ENCODE measurements around the gene HTR5A.
"Not testable (repeated sequence)": the region's sequence is repeated elsewhere in the genome, so short reads cannot be mapped to it uniquely, and the experiment has no call there.

HTR5A gene

GRCh38 chr7:155069992-155070751, at the start of gene HTR5A:
TSS of gene HTR5A (plus strand) at chr7:155070324. CDS start at chr7:155070900, 576 bp downstream.
- H3K4me3 ChIP-seq (ENCODE audit: low read depth, low read length), result no peak within 1 kb of the TSS
- no peaks in the 10 kb centered on the region for H3K4me1 ChIP-seq (ENCODE audit: control insufficient read depth, insufficient read depth, low read length, unreplicated experiment)
- H3K36me3 ChIP-seq (ENCODE audit: insufficient read depth, low read length), result no peaks in the 10 kb centered on the region
- H3K27me3 ChIP-seq (ENCODE audit: insufficient read depth, low read length), result peaks cover 33% of the 10 kb centered on the region
- no peaks in the 10 kb centered on the region for H3K79me2 ChIP-seq (ENCODE audit: control insufficient read depth, insufficient read depth, low read length, unreplicated experiment)
- no peak within 1 kb of the TSS for H2AFZ ChIP-seq (ENCODE audit: low read length, unreplicated experiment)
- no peak within 1 kb of the TSS for H3K27ac ChIP-seq (ENCODE audit: low read depth, low read length)

DNA sequence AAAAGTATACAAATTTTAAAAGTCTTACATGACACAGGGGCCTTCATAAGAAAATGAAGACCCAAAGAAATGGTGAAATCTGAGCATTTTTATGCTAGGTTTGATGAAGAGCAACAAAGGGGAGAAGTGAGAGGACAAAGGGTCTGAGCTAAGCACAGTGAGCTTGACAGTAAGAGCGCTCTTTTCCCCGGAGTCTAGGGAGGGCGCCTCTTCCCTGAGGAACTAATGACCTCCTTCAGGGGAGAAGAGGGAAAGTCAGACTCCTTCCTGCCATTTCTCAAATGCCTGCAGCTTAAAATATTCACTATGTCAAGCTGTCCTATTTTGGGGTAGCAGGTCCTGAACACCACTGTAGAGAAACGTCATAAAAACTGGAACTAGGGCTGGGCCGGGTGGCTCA, 49.1 kb upstream of the HTR5A start:
- Histone ChIP-seq H3K4me1 (ENCODE audit: control insufficient read depth, insufficient read depth, low read length, unreplicated experiment) (no peaks in the 10 kb centered on the region), H3K4me3 (ENCODE audit: low read depth, low read length) (no peak overlapping the region), H3K27me3 (ENCODE audit: insufficient read depth, low read length) (peaks cover 11% of the 10 kb centered on the region), H2AFZ (ENCODE audit: low read length, unreplicated experiment) (no peak overlapping the region), H3K36me3 (ENCODE audit: insufficient read depth, low read length) (no peaks in the 10 kb centered on the region), H3K27ac (ENCODE audit: low read depth, low read length) (no peak overlapping the region), H3K79me2 (ENCODE audit: control insufficient read depth, insufficient read depth, low read length, unreplicated experiment) (no peaks in the 10 kb centered on the region)

DNA sequence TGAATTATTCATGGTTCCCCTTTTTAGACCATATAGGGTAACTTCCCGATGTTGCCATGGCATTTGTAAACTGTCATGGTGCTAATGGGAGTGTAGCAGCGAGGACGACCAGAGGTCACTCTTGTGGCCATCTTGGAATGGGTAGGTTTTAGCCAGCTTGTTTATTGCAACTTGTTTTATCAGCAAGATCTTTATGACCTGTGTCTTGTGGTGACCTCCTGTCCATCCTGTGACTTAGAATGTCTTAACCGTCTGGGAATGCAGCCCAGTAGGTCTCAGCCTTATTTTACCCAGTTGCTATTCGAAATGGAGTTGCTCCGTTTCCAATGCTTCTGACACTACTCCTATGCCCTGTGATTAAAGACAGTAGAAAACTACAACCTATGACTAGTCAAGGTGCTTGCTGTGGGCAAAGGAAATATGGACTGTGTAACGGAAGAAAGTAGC, 48.4 kb upstream of the HTR5A start:
- peaks cover 11% of the 10 kb centered on the region for H3K27me3 ChIP-seq (ENCODE audit: insufficient read depth, low read length)
- no peak overlapping the region for H3K27ac ChIP-seq (ENCODE audit: low read depth, low read length)
- H2AFZ ChIP-seq (ENCODE audit: low read length, unreplicated experiment), result no peak overlapping the region
- no peaks in the 10 kb centered on the region for H3K36me3 ChIP-seq (ENCODE audit: insufficient read depth, low read length)
- no peak overlapping the region for H3K4me3 ChIP-seq (ENCODE audit: low read depth, low read length)
- no peaks in the 10 kb centered on the region for H3K4me1 ChIP-seq (ENCODE audit: control insufficient read depth, insufficient read depth, low read length, unreplicated experiment)
- H3K79me2 ChIP-seq (ENCODE audit: control insufficient read depth, insufficient read depth, low read length, unreplicated experiment), result no peaks in the 10 kb centered on the region

- Histone ChIP-seq H3K79me2 (ENCODE audit: control insufficient read depth, insufficient read depth, low read length, unreplicated experiment) (no peaks in the 10 kb centered on the region), H3K27me3 (ENCODE audit: insufficient read depth, low read length) (peaks cover 22% of the 10 kb centered on the region; the same call in 1 of the 2 replicates), H3K4me1 (ENCODE audit: control insufficient read depth, insufficient read depth, low read length, unreplicated experiment) (no peaks in the 10 kb centered on the region), H3K27ac (ENCODE audit: low read depth, low read length) (no peak overlapping the region), H2AFZ (ENCODE audit: low read length, unreplicated experiment) (no peak overlapping the region), H3K4me3 (ENCODE audit: low read depth, low read length) (no peak overlapping the region), H3K36me3 (ENCODE audit: insufficient read depth, low read length) (no peaks in the 10 kb centered on the region)
Measured at GRCh38 chr7:155027879-155028278, 42.2 kb upstream of the HTR5A start.

DNA sequence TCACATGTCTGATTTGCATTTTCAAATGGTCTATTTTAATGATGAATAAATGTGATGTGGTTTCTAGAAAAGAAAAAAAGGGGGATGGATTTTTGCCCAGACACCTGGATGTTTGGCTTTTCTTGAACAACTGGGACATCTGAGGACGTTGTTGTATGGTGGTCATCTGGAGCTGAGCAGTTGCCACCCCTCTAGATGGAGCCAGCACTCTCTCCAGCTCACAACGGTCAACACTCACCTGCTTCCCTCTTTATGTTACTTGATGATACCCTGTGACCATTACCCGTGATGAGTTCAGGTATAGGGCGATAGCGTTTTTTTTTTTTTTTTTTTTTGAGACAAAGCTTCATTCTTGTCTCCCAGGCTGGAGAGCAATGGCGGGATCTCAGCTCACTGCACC, 37.1 kb upstream of the HTR5A start:
- no peaks in the 10 kb centered on the region for H3K4me1 ChIP-seq (ENCODE audit: control insufficient read depth, insufficient read depth, low read length, unreplicated experiment)
- no peak overlapping the region for H2AFZ ChIP-seq (ENCODE audit: low read length, unreplicated experiment)
- H3K27ac ChIP-seq (ENCODE audit: low read depth, low read length), result no peak overlapping the region
- H3K4me3 ChIP-seq (ENCODE audit: low read depth, low read length), result no peak overlapping the region
- peaks cover 20% of the 10 kb centered on the region; the same call in 1 of the 2 replicates for H3K27me3 ChIP-seq (ENCODE audit: insufficient read depth, low read length)
- H3K79me2 ChIP-seq (ENCODE audit: control insufficient read depth, insufficient read depth, low read length, unreplicated experiment), result no peaks in the 10 kb centered on the region
- no peaks in the 10 kb centered on the region for H3K36me3 ChIP-seq (ENCODE audit: insufficient read depth, low read length)

DNA sequence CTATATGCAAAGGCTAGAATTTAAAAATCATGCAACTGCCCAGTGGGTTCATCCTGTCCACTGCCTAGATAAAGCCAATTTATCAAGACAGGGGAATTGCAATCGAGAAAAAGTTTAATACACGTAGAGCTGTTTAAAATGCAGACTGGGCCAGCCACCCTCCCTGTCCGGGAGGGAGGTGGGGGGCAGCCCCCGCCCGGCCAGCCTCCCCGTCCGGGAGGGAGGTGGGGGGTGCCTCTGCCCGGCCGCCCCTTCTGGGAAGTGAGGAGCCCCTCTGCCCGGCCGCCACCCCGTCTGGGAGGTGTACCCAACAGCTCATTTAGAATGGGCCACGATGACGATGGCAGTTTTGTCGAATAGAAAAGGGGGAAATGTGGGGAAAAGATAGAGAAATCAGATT, 35.6 kb upstream of the HTR5A start:
- not testable (repeated sequence) for H3K4me1 ChIP-seq (ENCODE audit: control insufficient read depth, insufficient read depth, low read length, unreplicated experiment); H3K79me2 ChIP-seq (ENCODE audit: control insufficient read depth, insufficient read depth, low read length, unreplicated experiment); H3K27ac ChIP-seq (ENCODE audit: low read depth, low read length); H3K4me3 ChIP-seq (ENCODE audit: low read depth, low read length); H3K36me3 ChIP-seq (ENCODE audit: insufficient read depth, low read length); H2AFZ ChIP-seq (ENCODE audit: low read length, unreplicated experiment)
- peaks cover 20% of the 10 kb centered on the region; the same call in 1 of the 2 replicates for H3K27me3 ChIP-seq (ENCODE audit: insufficient read depth, low read length)

- Histone ChIP-seq H3K36me3 (ENCODE audit: insufficient read depth, low read length) (no peaks in the 10 kb centered on the region), H3K27me3 (ENCODE audit: insufficient read depth, low read length) (peaks cover 18% of the 10 kb centered on the region; the same call in 1 of the 2 replicates), H3K79me2 (ENCODE audit: control insufficient read depth, insufficient read depth, low read length, unreplicated experiment) (no peaks in the 10 kb centered on the region), H2AFZ (ENCODE audit: low read length, unreplicated experiment) (no peak overlapping the region), H3K27ac (ENCODE audit: low read depth, low read length) (no peak overlapping the region), H3K4me1 (ENCODE audit: control insufficient read depth, insufficient read depth, low read length, unreplicated experiment) (no peaks in the 10 kb centered on the region), H3K4me3 (ENCODE audit: low read depth, low read length) (no peak overlapping the region)
Measured at GRCh38 chr7:155038335-155038734, 31.8 kb upstream of the HTR5A start.

DNA sequence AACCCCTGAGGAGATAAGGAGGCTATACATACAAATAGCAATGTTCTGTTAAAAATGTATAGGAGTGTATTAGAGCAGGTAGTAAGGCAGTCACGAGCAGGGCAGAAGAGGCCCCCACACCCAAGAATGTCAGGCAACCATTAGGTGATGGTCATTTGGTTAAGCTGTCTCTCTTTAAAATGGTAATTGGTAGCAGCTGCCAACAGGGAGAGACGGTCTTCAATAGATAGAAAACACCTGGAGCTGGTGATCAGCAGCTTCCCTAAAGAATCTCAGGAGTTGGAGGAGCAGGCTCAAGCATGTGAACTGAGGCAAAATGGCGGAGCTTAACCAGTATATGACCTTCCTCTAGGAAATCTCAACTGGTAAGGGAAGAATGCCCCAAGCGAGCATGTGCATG, 26.4 kb upstream of the HTR5A start:
- no peaks in the 10 kb centered on the region for H3K36me3 ChIP-seq (ENCODE audit: insufficient read depth, low read length)
- H2AFZ ChIP-seq (ENCODE audit: low read length, unreplicated experiment), result no peak overlapping the region
- no peak overlapping the region for H3K27ac ChIP-seq (ENCODE audit: low read depth, low read length)
- H3K4me3 ChIP-seq (ENCODE audit: low read depth, low read length), result no peak overlapping the region
- peaks cover 18% of the 10 kb centered on the region; the same call in 1 of the 2 replicates for H3K27me3 ChIP-seq (ENCODE audit: insufficient read depth, low read length)
- H3K79me2 ChIP-seq (ENCODE audit: control insufficient read depth, insufficient read depth, low read length, unreplicated experiment), result no peaks in the 10 kb centered on the region
- H3K4me1 ChIP-seq (ENCODE audit: control insufficient read depth, insufficient read depth, low read length, unreplicated experiment), result no peaks in the 10 kb centered on the region

DNA sequence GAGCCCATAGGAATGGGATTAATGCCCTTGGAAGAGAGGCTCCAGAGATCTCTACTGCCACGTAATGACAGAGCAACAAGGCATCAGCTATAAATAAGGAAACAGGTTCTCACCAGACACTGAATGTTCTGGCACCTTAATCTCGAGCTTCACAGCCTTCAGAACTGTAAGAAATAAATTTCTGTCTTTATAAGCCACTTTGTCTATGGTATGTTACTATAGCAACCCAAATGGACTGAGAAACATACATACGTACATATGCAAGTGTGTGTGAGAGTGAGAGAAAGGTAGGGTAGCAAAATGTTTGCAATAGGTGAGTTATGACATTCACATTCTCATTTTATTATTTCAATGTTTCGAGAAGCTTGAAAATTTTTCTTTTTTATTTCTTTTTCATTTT, 22.1 kb upstream of the HTR5A start:
- Histone ChIP-seq H3K36me3 (ENCODE audit: insufficient read depth, low read length) (no peaks in the 10 kb centered on the region), H2AFZ (ENCODE audit: low read length, unreplicated experiment) (no peak overlapping the region), H3K27ac (ENCODE audit: low read depth, low read length) (no peak overlapping the region), H3K27me3 (ENCODE audit: insufficient read depth, low read length) (peaks cover 12% of the 10 kb centered on the region; the same call in 1 of the 2 replicates), H3K79me2 (ENCODE audit: control insufficient read depth, insufficient read depth, low read length, unreplicated experiment) (no peaks in the 10 kb centered on the region), H3K4me1 (ENCODE audit: control insufficient read depth, insufficient read depth, low read length, unreplicated experiment) (no peaks in the 10 kb centered on the region), H3K4me3 (ENCODE audit: low read depth, low read length) (no peak overlapping the region)

- Histone ChIP-seq H3K27me3 (ENCODE audit: insufficient read depth, low read length) (peaks cover 9% of the 10 kb centered on the region; the same call in 1 of the 2 replicates), H2AFZ (ENCODE audit: low read length, unreplicated experiment) (no peak overlapping the region), H3K79me2 (ENCODE audit: control insufficient read depth, insufficient read depth, low read length, unreplicated experiment) (no peaks in the 10 kb centered on the region), H3K27ac (ENCODE audit: low read depth, low read length) (no peak overlapping the region), H3K4me3 (ENCODE audit: low read depth, low read length) (no peak overlapping the region), H3K36me3 (ENCODE audit: insufficient read depth, low read length) (no peaks in the 10 kb centered on the region), H3K4me1 (ENCODE audit: control insufficient read depth, insufficient read depth, low read length, unreplicated experiment) (no peaks in the 10 kb centered on the region)
Measured at GRCh38 chr7:155051355-155051754, 18.8 kb upstream of the HTR5A start.

GRCh38 chr7:155053002-155053401, 17.1 kb upstream of the HTR5A start:
- H3K4me3 ChIP-seq (ENCODE audit: low read depth, low read length), result no peak overlapping the region
- H3K36me3 ChIP-seq (ENCODE audit: insufficient read depth, low read length), result no peaks in the 10 kb centered on the region
- H3K79me2 ChIP-seq (ENCODE audit: control insufficient read depth, insufficient read depth, low read length, unreplicated experiment), result no peaks in the 10 kb centered on the region
- no peak overlapping the region for H3K27ac ChIP-seq (ENCODE audit: low read depth, low read length)
- peaks cover 9% of the 10 kb centered on the region; the same call in 1 of the 2 replicates for H3K27me3 ChIP-seq (ENCODE audit: insufficient read depth, low read length)
- H3K4me1 ChIP-seq (ENCODE audit: control insufficient read depth, insufficient read depth, low read length, unreplicated experiment), result no peaks in the 10 kb centered on the region
- no peak overlapping the region for H2AFZ ChIP-seq (ENCODE audit: low read length, unreplicated experiment)
